Activated T-helper 17 cell treated with anti-CD3 and anti-CD28 coated beads, Interleukin-2, amount 50 U/mL, for 72 hours (primary cell): ENCODE results near the gene NUTF2. TPM values are rescaled to one million over a fixed set of nuclear protein-coding genes. Genes with fewer than 3 reads are reported as not detected.

ENCODE experiments used
- ATAC-seq: fragments of 150-1000 bp; cut with Tn5 transposase; replicated peaks from 2 replicates; pipeline ENCODE4 v1.10.0; 2021; ENCODE audit warnings: mild to moderate bottlenecking, moderate library complexity
- H3K27ac Mint-ChIP-seq: one replicate; pipeline ENCODE4 v1.8.0; 2022; ENCODE audit warnings: mixed read lengths
- H3K27me3 Mint-ChIP-seq: one replicate; pipeline ENCODE4 v1.8.0; 2022; ENCODE audit warnings: mixed read lengths
- H3K36me3 Mint-ChIP-seq: one replicate; pipeline ENCODE4 v1.8.0; 2022; ENCODE audit warnings: low read depth, mild to moderate bottlenecking, mixed read lengths
- H3K4me1 Mint-ChIP-seq: one replicate; pipeline ENCODE4 v1.8.0; 2022; ENCODE audit warnings: mixed read lengths
- H3K4me3 Mint-ChIP-seq: one replicate; pipeline ENCODE4 v1.8.0; 2022; ENCODE audit warnings: mild to moderate bottlenecking, mixed read lengths
- H3K9me3 Mint-ChIP-seq: one replicate; pipeline ENCODE4 v1.8.0; 2022; ENCODE audit warnings: mixed read lengths
- total RNA-seq, 2 donors: library from RNA; stranded (reverse); gene quantifications; one replicate each; pipeline ENCODE4 v1.2.3, GENCODE V29; 2022

The NUTF2 gene
- total RNA-seq, 2 donors from 2014 or later, result 82.9 to 175 TPM

- H3K27ac Mint-ChIP-seq, result no peak overlapping the region
- H3K4me1 Mint-ChIP-seq, result no peaks in the 10 kb centered on the region
- no peaks in the 10 kb centered on the region for H3K27me3 Mint-ChIP-seq
- H3K9me3 Mint-ChIP-seq, result no peaks in the 10 kb centered on the region
- ATAC-seq, result no peak
- peaks cover 68% of the 10 kb centered on the region for H3K36me3 Mint-ChIP-seq
- H3K4me3 Mint-ChIP-seq, result no peak overlapping the region
Observed at GRCh38 chr16:67864594-67864993, 17.9 kb downstream of the NUTF2 start.

GRCh38 chr16:67865318-67865717, 18.6 kb downstream of the NUTF2 start:
- Mint-ChIP-seq H3K36me3 (peaks cover 71% of the 10 kb centered on the region), H3K4me3 (no peak overlapping the region)

GRCh38 chr16:67868290-67868689, 21.6 kb downstream of the NUTF2 start:
- Mint-ChIP-seq H3K27ac (no peak overlapping the region), H3K27me3 (no peaks in the 10 kb centered on the region), H3K4me1 (no peaks in the 10 kb centered on the region), H3K36me3 (peaks cover 70% of the 10 kb centered on the region), H3K4me3 (no peak overlapping the region), H3K9me3 (no peaks in the 10 kb centered on the region)
- no peak for ATAC-seq

More at GRCh38 chr16:67865318-67865717, 18.6 kb downstream of the NUTF2 start:
- Mint-ChIP-seq H3K4me1 (no peaks in the 10 kb centered on the region), H3K9me3 (no peaks in the 10 kb centered on the region), H3K27me3 (no peaks in the 10 kb centered on the region), H3K27ac (no peak overlapping the region)
- peak; percentile 60 for ATAC-seq

GRCh38 chr16:67869653-67870052, 22.9 kb downstream of the NUTF2 start:
- H3K4me1 Mint-ChIP-seq, result peaks cover 6% of the 10 kb centered on the region
- no peaks in the 10 kb centered on the region for H3K9me3 Mint-ChIP-seq
- H3K4me3 Mint-ChIP-seq, result no peak overlapping the region
- no peak for ATAC-seq
- H3K27me3 Mint-ChIP-seq, result no peaks in the 10 kb centered on the region
- no peak overlapping the region for H3K27ac Mint-ChIP-seq
- peaks cover 74% of the 10 kb centered on the region for H3K36me3 Mint-ChIP-seq

- H3K9me3 Mint-ChIP-seq, result no peaks in the 10 kb centered on the region
- H3K27me3 Mint-ChIP-seq, result no peaks in the 10 kb centered on the region
- peaks cover 73% of the 10 kb centered on the region for H3K36me3 Mint-ChIP-seq
- ATAC-seq, result no peak
- no peak overlapping the region for H3K4me3 Mint-ChIP-seq
- peaks cover 16% of the 10 kb centered on the region for H3K4me1 Mint-ChIP-seq
- peak overlapping the region; percentile 97 for H3K27ac Mint-ChIP-seq
Observed at GRCh38 chr16:67871256-67871655, 24.5 kb downstream of the NUTF2 start.

- Mint-ChIP-seq H3K36me3 (peaks cover 73% of the 10 kb centered on the region), H3K4me3 (peak overlapping the region; percentile 99), H3K27me3 (no peaks in the 10 kb centered on the region), H3K4me1 (peaks cover 16% of the 10 kb centered on the region), H3K27ac (peak overlapping the region; percentile 97), H3K9me3 (no peaks in the 10 kb centered on the region)
- no peak for ATAC-seq
Observed at GRCh38 chr16:67872131-67872630, 25.4 kb downstream of the NUTF2 start.

GRCh38 chr16:67872631-67873434, 26.1 kb downstream of the NUTF2 start, which contains the start of gene EDC4:
EDC4 (plus strand) TSS chr16:67873052; CDS start chr16:67873262, 210 bp downstream.
- H3K36me3 Mint-ChIP-seq, result peaks cover 73% of the 10 kb centered on the region
- H3K27ac Mint-ChIP-seq, result peak within 1 kb of the TSS; percentile 97
- H3K4me3 Mint-ChIP-seq, result peak within 1 kb of the TSS; percentile 99
- H3K4me1 Mint-ChIP-seq, result peaks cover 16% of the 10 kb centered on the region
- no peaks in the 10 kb centered on the region for H3K27me3 Mint-ChIP-seq
- ATAC-seq, result peak; percentile 89
- H3K9me3 Mint-ChIP-seq, result no peaks in the 10 kb centered on the region

- Mint-ChIP-seq H3K4me1 (peaks cover 16% of the 10 kb centered on the region), H3K27ac (peak overlapping the region; percentile 97), H3K9me3 (no peaks in the 10 kb centered on the region), H3K27me3 (no peaks in the 10 kb centered on the region), H3K4me3 (peak overlapping the region; percentile 99), H3K36me3 (peaks cover 75% of the 10 kb centered on the region)
- ATAC-seq, result peak; percentile 21
Observed at GRCh38 chr16:67873435-67874370, 27.0 kb downstream of the NUTF2 start.

- peaks cover 76% of the 10 kb centered on the region for H3K36me3 Mint-ChIP-seq
- ATAC-seq, result no peak
- H3K4me1 Mint-ChIP-seq, result peaks cover 16% of the 10 kb centered on the region
- no peaks in the 10 kb centered on the region for H3K27me3 Mint-ChIP-seq
- no peaks in the 10 kb centered on the region for H3K9me3 Mint-ChIP-seq
- peak overlapping the region; percentile 99 for H3K4me3 Mint-ChIP-seq
- H3K27ac Mint-ChIP-seq, result peak overlapping the region; percentile 97
Observed at GRCh38 chr16:67874372-67874771, 27.6 kb downstream of the NUTF2 start.

- H3K27me3 Mint-ChIP-seq, result no peaks in the 10 kb centered on the region
- peaks cover 81% of the 10 kb centered on the region for H3K36me3 Mint-ChIP-seq
Observed at GRCh38 chr16:67877064-67877463, 30.3 kb downstream of the NUTF2 start.

GRCh38 chr16:67878232-67878631, 31.5 kb downstream of the NUTF2 start:
- Mint-ChIP-seq H3K9me3 (no peaks in the 10 kb centered on the region), H3K4me1 (peaks cover 16% of the 10 kb centered on the region), H3K27me3 (no peaks in the 10 kb centered on the region), H3K27ac (no peak overlapping the region), H3K4me3 (no peak overlapping the region), H3K36me3 (peaks cover 89% of the 10 kb centered on the region)
- ATAC-seq, result no peak

More at GRCh38 chr16:67877064-67877463, 30.3 kb downstream of the NUTF2 start:
- H3K4me3 Mint-ChIP-seq, result no peak overlapping the region
- H3K27ac Mint-ChIP-seq, result no peak overlapping the region
- no peak for ATAC-seq
- H3K4me1 Mint-ChIP-seq, result peaks cover 16% of the 10 kb centered on the region
- H3K9me3 Mint-ChIP-seq, result no peaks in the 10 kb centered on the region

GRCh38 chr16:67878846-67879245, 32.1 kb downstream of the NUTF2 start:
- no peaks in the 10 kb centered on the region for H3K27me3 Mint-ChIP-seq
- peaks cover 91% of the 10 kb centered on the region for H3K36me3 Mint-ChIP-seq
- peaks cover 13% of the 10 kb centered on the region for H3K4me1 Mint-ChIP-seq
- ATAC-seq, result no peak
- H3K27ac Mint-ChIP-seq, result no peak overlapping the region
- no peak overlapping the region for H3K4me3 Mint-ChIP-seq
- H3K9me3 Mint-ChIP-seq, result no peaks in the 10 kb centered on the region

- no peaks in the 10 kb centered on the region for H3K27me3 Mint-ChIP-seq
- H3K9me3 Mint-ChIP-seq, result no peaks in the 10 kb centered on the region
- H3K36me3 Mint-ChIP-seq, result peaks cover 92% of the 10 kb centered on the region
- H3K4me3 Mint-ChIP-seq, result no peak overlapping the region
- H3K4me1 Mint-ChIP-seq, result peaks cover 9% of the 10 kb centered on the region
- no peak for ATAC-seq
- H3K27ac Mint-ChIP-seq, result no peak overlapping the region
Observed at GRCh38 chr16:67879462-67879861, 32.7 kb downstream of the NUTF2 start.

- no peak for ATAC-seq
- Mint-ChIP-seq H3K27ac (no peak overlapping the region), H3K4me1 (peaks cover 8% of the 10 kb centered on the region), H3K36me3 (peaks cover 93% of the 10 kb centered on the region), H3K9me3 (no peaks in the 10 kb centered on the region), H3K4me3 (no peak overlapping the region), H3K27me3 (no peaks in the 10 kb centered on the region)
Observed at GRCh38 chr16:67879936-67880335, 33.2 kb downstream of the NUTF2 start.
